Measurements from ENCODE around the gene NUP210.

The NUP210 gene

GRCh38 chr3:13288732-13289718 lies 131.1 kb downstream of the NUP210 start:
- no peak for DNase-seq (ENCODE audit: low read depth)

DNA sequence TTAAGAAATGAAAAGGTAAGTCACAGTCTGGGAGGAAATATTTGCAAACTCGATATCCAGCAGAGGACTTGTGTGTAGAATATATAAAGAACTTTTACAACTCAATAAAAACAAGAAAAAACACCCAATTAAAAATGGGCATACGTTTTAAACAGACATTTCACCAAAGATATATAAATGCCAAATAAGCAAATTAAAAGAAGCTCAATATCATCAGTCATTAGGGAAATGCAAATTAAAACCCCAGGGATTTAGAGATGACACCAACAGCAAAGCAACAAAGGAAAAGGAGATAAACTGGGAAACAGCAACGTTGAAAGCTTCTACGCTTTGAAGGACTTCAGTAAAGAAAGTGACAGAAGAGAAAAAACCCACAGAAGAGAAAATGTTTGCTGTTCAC lies 132.3 kb downstream of the NUP210 start:
- DNase-seq (ENCODE audit: low read depth) = no peak

- DNase-seq (ENCODE audit: low read depth) = no peak
Measured at GRCh38 chr3:13286873-13287272, 133.2 kb downstream of the NUP210 start.

GRCh38 chr3:13285007-13285567 lies 135.0 kb downstream of the NUP210 start:
- no peak for DNase-seq (ENCODE audit: low read depth)

- no peak for DNase-seq (ENCODE audit: low read depth)
Measured at GRCh38 chr3:13283877-13284264, 136.3 kb downstream of the NUP210 start.

DNA sequence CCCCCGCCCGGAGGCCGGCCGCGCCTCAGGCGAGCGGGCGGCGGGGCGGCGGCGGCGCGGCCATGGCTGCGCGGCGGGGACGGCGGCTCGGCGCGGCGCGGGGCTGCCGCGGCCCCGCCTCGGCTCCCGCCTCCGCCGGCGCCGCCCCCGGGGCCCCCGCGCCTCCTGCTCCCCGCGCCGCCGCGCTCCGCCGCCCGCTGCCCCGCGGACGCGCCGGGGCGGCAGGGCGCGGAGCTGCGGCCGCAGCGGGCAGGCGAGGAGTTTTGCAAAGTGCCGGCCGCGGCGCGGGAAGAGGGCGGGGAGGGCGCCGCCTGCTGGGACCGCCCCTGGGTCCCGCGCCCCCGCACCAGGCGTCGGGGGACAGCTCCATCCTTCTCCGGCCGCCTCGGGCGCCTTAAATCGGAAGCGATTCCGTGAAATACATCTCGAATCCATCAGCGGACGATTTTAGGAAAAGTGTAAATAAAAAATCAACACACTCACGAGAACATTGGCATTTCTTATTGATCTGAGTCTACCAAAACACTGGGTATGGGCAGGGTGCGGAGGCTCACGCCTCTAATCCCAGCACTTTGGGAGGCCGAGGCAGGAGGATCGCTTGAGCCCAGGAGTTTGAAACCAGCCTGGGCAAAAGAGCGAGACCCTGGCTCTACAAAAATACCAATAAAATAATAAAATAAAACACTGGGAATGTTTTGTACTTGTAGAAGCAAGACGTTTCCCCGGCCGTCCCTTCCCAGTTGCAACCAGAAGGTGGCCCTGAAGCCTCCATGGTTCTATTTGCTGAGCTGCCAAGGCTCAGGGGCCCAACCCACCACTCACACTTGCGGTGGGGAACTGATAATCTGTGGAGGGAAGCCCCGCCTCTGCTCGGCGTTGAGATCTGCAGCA lies 136.9 kb downstream of the NUP210 start:
- no peak for DNase-seq (ENCODE audit: low read depth)

DNA sequence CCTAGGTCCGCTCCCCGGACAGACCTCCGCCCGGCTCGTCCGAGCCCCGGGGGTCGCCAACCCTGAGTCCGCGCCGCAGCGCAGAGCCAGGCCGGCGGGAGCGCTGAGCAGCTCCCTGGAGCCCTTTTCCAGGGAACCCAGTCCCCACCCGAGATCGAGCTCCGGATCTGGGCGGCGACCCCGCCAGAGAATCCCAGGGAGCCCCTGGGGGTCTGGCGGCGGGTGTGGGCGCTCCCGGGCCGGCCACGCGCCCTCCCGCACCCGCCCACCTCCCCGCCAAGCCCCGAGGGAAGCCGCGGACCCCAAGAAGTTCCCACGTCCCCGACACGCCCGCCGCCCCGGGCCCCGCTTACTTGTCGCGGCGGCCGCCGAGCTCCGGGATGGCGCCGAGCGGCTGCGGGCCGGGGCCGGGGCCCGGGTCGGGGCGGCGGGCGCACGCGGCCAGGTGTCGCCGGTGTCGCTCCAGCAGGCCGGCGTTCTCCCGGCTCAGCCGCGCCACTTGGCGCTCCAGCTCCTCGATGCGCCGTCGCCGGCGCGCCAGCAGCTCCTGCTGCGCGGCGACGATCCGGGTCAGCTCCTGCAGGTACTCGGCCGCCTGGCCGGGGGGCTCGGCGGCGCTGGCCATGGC lies 137.7 kb downstream of the NUP210 start:
- DNase-seq (ENCODE audit: low read depth) = no peak

DNA sequence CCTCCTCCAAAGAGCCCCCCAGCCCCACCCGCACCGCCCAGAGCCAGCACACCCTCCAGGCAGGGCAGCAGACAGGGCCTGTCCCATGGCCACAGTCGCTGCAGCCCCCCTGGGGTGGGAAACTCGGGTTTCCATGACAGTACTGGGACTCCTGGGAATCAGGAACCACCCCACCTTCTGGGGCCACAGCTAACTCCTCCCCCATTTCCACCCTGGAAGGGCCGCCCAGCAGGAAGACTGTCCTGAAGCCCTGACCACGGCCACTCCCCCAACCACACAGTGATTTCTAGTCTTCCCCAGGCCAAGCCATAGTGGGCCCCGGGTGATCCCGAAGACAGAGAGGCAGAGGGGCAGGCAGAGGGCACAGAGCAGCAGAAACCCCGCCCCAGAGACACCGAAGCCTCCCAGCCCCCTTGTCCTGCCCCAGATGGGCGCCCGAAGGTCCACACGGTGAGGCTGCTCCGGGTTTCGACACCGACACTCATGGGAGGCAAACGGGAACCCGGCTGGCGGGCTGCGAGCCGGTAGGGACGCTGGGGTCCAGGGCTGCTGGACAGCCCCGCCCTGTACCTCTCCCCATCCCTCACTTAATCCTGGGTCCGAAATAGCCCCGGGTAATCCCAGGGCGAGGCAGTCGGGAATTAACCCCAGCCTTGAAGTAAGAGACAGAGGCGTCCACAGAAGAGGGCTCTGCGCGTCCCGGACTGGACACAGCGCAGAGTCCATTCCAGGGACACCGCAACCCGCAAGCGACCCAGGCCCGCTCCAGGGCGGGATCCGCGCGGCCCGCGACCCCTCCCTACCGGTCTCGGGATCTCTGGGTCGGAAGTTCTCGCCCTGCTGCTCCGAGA lies 138.4 kb downstream of the NUP210 start:
- no peak for DNase-seq (ENCODE audit: low read depth)

DNA sequence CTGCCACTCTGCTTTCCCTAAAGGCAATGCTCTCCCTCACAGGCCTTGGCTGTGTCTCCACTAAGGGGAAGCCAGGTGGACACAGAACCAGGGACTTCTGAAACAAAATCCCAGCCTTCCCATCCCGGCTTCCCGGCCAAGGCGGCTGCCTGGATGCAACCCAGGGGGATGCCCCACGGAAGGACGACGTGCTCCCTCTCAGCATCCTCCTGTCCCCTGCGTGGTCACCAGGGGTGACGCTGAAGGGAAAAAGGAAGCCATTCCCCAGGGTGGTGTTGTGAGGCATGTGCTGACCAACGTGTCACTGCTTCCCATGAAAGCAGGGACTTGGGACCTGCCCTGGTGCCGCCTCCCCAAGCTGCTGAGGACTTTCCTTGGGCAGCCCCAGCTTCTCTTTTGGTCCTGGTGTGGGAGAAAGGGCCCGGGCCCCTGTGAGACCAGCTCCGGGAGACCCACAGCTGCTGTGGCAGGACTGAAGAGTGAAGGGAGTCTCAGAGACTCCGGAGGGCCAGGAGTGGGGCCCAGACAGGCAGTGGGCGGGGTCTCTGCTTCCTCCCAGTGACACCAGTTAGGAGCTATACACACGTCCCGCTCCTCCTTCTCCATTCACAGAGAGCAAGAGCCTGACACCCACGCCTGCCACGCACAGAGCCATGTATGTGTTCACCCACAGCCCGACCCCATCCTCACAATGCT lies 139.2 kb downstream of the NUP210 start:
- DNase-seq (ENCODE audit: low read depth) = no peak

DNA sequence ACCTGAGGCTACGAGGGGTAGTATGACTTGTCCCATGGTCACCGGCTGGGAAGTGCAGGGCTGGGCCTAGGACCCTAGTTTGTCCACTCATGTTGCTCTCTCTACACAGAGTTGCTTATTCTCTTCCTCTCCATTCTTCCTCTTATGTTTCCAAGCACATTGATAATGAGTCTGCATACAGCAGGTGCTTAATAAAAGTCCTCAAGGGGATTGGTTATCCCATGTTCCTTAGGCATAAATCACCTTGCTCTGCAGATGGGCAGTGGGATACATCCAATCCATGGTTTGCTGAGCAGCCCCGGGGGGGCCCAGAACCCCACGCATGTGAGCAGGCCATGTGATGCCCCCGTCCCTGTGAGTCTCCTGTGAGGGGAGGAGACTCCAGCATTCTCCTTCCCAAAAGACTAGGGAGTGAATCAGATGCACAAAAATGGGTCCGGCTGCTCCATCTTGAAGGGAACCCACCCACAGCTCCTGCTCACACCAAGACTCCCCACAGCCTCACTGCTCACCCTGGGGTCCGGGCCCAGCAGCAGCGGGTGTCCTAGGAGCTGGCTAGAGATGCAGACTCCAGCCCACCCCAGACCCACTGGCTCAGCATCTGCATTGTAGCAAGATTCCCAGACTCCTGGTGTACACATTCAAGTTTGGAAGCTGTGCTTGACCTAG lies 139.9 kb downstream of the NUP210 start:
- no peak for DNase-seq (ENCODE audit: low read depth)

DNA sequence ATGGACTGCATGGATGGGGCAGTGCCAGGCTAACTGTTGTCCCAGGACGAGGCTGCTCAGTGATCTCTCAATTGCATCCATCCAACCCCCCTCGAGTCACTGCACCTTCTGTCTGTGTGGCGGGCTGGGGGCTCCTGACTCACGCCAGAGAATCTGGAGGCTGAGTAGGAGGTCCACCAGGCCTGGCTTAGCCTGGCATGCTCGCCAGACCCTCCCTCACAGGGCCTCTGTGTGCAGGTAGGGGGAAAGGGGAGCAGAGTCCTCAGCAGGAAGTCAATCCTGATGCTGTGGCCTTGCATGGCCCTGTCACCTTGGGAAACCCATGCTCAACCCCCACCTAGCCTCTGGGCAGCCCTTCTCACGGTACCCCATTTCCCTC lies 140.6 kb downstream of the NUP210 start:
- DNase-seq (ENCODE audit: low read depth) = no peak

DNA sequence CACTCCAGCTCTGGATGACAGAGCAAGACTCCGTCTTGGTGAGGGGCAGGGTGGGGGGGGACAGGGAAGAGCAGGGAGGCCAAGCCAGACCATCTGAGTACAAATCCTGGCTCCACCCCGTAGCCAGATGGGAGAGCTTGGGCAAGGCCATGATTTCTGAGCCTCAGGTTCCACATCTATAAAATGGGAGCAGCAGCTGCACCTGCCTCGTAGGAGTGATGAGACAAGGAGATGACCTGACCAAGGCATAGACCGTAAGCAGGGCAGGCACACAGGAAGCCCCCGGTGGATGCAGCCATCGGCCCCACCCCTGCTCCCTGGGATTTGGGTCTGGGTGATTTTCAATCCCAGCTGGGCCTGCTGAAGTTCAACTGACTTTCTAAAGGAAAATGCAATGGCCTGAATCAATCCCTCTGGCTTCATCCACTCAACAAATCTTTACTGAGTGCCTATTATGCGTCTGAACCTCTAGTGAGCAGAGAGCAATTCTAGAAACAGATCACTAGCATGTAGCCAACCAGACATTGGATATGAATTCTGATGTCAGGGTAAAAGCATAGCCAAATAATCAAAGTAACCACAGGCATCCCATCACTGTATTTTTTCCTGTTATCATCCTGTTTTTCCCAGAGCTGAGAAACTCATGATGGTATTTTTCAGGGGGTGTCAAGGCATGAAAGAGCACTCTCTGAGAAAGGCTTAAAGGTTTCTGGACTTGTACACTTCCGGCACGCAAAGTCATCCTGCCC lies 141.2 kb downstream of the NUP210 start:
- no peak for DNase-seq (ENCODE audit: low read depth)

GRCh38 chr3:13277860-13278531 lies 142.1 kb downstream of the NUP210 start:
- DNase-seq (ENCODE audit: low read depth) = no peak

DNA sequence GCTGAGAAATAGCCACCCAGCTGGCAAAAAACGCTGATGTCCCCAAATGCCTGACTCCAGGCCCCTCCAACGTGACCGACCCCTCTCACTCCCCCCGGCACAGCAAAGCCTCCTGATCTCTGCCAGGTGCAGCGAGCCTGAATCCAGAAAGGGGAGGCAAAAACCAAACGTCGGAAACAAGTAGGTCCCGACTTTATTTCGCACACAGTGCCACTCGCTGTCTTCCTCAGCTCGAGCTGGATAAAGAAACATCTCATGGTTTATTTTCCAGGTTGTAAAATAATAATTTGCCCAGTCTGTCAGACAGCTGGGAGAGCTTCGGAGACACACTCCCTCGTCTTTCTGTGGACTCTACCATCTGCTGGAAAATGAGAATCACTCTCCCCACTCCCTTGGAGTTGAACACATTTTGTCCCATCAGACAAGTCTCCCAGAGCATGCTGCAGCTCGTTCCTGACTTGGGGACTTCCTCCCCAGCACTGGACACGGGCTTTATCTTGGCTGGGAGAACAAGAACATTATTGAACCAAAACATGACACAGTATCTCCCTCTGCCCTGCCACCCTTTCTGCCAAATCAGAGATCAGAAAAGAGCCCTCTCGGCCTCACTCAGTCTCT lies 142.8 kb downstream of the NUP210 start:
- no peak for DNase-seq (ENCODE audit: low read depth)

- DNase-seq (ENCODE audit: low read depth) = no peak
Measured at GRCh38 chr3:13276438-13277195, 143.5 kb downstream of the NUP210 start.

GRCh38 chr3:13275376-13276005 lies 144.6 kb downstream of the NUP210 start:
- DNase-seq (ENCODE audit: low read depth) = no peak

All from GM04504 (cell line).